Lower leg skin (tissue), 4 donors: ENCODE measurements around the gene CHRNA9. TPM values are rescaled to one million over a fixed set of nuclear protein-coding genes. Genes with fewer than 3 reads are reported as not detected.

Source experiments
- DNase-seq, 2 donors: peaks; one replicate each; pipeline ENCODE4 v3.0.0-alpha.2; 2019; ENCODE audit warnings: low spot score in 2 of 2
- H3K4me3 ChIP-seq: fragments of 200-600 bp; sonication (generic); 2 replicates; pipeline ENCODE4 v1.5.1; 2017; ENCODE audit warnings: mild to moderate bottlenecking, low read depth; ENCODE audit not compliant: poor library complexity, severe bottlenecking
- CTCF ChIP-seq, 3 donors: fragments of 450-650 bp; IDR thresholded peaks; one replicate each; pipeline ENCODE4 v1.5.1; 2016; ENCODE audit warnings: antibody characterized with exemption in 3 of 3, mild to moderate bottlenecking in 3 of 3, moderate library complexity in 2 of 3
- POLR2A ChIP-seq, 2 donors: fragments of 450-650 bp; IDR thresholded peaks; one replicate each; pipeline ENCODE4 v1.6.1; 2016 to 2017; ENCODE audit warnings: antibody characterized with exemption in 2 of 2, mild to moderate bottlenecking in 1 of 2, moderate library complexity in 1 of 2
- WGBS, 2 donors: methylation state at CpG; one replicate each; pipeline ENCODE4 v1.1.5; 2018; 5-methylcytosine and 5-hydroxymethylcytosine counted together
- intact Hi-C: fragments of 100-400 bp; cut with DNase I; formaldehyde crosslinking; loops from one replicate; pipeline ENCODE4 v1.15.0; 2023; ENCODE audit warnings: low total_unique reads
- total RNA-seq, 4 donors: library from RNA; depleted of rRNA; stranded (reverse); fragments of >200 nt; gene quantifications; one replicate each; pipeline ENCODE4 v1.1.0, GENCODE V29; 2016

CHRNA9 gene
- total RNA-seq, 4 donors from 2014 or later, result 0.27 to 1.9 (median 1.3) TPM

DNA sequence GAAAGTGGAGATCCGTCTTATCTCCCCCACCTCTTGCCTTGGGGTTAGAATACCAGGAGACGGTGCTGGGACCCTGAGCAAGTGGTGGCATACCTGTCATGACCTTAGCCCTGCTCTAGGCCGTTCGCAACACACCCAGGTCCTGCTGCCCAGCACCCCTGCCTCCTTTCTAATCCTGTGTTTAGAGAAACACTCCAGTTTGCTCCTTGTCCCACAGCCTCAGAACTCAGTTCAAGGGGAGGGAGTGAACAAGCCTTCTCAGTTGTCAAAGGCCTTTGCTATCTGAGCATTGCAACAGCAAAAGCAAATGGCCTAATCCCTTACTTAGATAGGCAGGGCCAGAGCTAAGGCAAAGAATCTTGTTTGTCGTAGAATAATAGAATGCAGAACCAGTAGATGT lies 67.9 kb downstream of the CHRNA9 start:
- DNase-seq, result no peak
- no peak overlapping the region for H3K4me3 ChIP-seq
- TF ChIP-seq POLR2A (IDR thresholded peaks at IDR 0.05) (no peak), CTCF (IDR thresholded peaks at IDR 0.05) (no peak)
- intact Hi-C loops, result no loop called here
- 92 to 97% methylated on average over 5 of the region's 5 CpGs for WGBS, 2 donors

Other genes with a start within 250 kb of the CHRNA9 start
- 1 to 10 TPM in 3 of 4 donors, not detected in 1; 1.5 to 3.4 (median 2.2) TPM for gene RHOH, start 138.3 kb upstream of the CHRNA9 start, total RNA-seq